Measurements from ENCODE around the gene OR1N1.

DNA sequence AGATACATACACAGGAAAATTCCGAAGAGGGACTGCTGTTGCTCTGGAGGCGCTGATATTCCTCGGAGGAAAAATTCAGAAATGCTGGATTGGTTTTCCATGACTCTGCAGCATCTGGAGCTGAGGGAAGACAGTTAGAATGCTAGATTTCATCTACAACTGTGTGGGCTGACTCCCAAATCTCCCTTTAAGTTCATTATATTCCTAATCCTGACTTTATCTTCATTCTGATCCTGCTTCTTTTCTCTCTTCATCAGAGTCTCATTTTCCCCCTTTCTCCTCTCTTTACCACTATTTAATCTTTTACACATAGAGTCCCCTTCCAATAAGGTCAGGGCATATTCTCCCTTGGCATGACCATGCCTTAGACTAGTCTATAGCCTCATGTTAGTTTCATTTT, at the start of gene OR1N1:
- TF ChIP-seq, protein P1, sequence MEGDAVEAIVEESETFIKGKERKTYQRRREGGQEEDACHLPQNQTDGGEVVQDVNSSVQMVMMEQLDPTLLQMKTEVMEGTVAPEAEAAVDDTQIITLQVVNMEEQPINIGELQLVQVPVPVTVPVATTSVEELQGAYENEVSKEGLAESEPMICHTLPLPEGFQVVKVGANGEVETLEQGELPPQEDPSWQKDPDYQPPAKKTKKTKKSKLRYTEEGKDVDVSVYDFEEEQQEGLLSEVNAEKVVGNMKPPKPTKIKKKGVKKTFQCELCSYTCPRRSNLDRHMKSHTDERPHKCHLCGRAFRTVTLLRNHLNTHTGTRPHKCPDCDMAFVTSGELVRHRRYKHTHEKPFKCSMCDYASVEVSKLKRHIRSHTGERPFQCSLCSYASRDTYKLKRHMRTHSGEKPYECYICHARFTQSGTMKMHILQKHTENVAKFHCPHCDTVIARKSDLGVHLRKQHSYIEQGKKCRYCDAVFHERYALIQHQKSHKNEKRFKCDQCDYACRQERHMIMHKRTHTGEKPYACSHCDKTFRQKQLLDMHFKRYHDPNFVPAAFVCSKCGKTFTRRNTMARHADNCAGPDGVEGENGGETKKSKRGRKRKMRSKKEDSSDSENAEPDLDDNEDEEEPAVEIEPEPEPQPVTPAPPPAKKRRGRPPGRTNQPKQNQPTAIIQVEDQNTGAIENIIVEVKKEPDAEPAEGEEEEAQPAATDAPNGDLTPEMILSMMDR (IDR thresholded peaks at IDR 0.05; ENCODE audit: low read length): no peak
- no peak for TF ChIP-seq EZH2 (IDR thresholded peaks at IDR 0.05; ENCODE audit: borderline replicate concordance, low read length)
